Upper lobe of left lung (tissue), 4 donors: ENCODE measurements around the gene CDH13.

Experiments used
- CTCF ChIP-seq, 6 experiments: fragments of 450-650 bp in 4 of 6; fragments of 200-600 bp in 2 of 6; sonication (generic) in 2 of 6; IDR thresholded peaks; one replicate each; pipeline ENCODE4 v1.5.1; 2016 to 2019; ENCODE audit warnings: antibody characterized with exemption in 6 of 6
- EP300 ChIP-seq, 4 donors: sonication (generic); formaldehyde crosslinking; IDR thresholded peaks; one replicate each; pipeline ENCODE4 v1.5.1; 2017; ENCODE audit warnings: antibody characterized with exemption in 4 of 4, control low read depth in 2 of 4
- POLR2AphosphoS5 ChIP-seq, 2 donors: sonication (generic); formaldehyde crosslinking; IDR thresholded peaks; one replicate each; pipeline ENCODE4 v1.5.1; 2017; ENCODE audit warnings: antibody characterized with exemption in 2 of 2

DNA sequence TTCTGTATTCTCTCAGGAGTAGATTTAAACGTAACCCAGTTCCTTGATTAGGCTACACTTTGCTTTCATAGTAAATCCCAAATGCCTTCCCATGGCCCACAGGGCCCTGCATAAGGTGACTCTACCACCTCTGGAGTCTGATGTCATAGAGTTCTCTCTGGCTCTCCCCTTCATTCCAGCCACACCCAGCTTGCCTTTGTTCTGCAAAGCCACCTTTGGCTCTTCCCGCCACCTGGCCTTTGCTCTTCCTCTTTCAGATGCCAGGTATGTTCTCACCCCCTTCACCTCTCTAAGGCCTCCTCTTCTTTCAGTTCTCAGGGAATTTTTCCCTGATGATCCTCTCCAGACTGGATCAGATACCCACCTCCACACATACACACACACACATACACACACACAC, 1039.7 kb downstream of the CDH13 start:
- TF ChIP-seq CTCF (IDR thresholded peaks at IDR 0.05) = no peak
- TF ChIP-seq POLR2AphosphoS5 (IDR thresholded peaks at IDR 0.05) = no peak
- no peak for TF ChIP-seq EP300 (IDR thresholded peaks at IDR 0.05)
